Nephron (organoid): Measurements from ENCODE around the gene PRPF19.

Source experiments
- H3K27ac Mint-ChIP-seq, 3 experiments: 2 replicates each; pipeline ENCODE4 v1.8.0; 2020; ENCODE audit warnings: mixed read lengths in 3 of 3, mild to moderate bottlenecking in 2 of 3, moderate library complexity in 1 of 3
- H3K27me3 Mint-ChIP-seq: 2 replicates; pipeline ENCODE4 v1.8.0; 2021; ENCODE audit warnings: low read depth, mild to moderate bottlenecking, moderate library complexity, mixed read lengths
- H3K36me3 Mint-ChIP-seq: 2 replicates; pipeline ENCODE4 v1.8.0; 2020; ENCODE audit warnings: low read depth, mixed read lengths
- H3K4me1 Mint-ChIP-seq: 2 replicates; pipeline ENCODE4 v1.8.0; 2020; ENCODE audit warnings: mixed read lengths
- H3K4me3 Mint-ChIP-seq, 3 experiments: 2 replicates each; pipeline ENCODE4 v1.8.0; 2020; ENCODE audit warnings: mild to moderate bottlenecking in 3 of 3, mixed read lengths in 3 of 3, moderate library complexity in 2 of 3
- H3K9me3 Mint-ChIP-seq: 2 replicates; pipeline ENCODE4 v1.8.0; 2020; ENCODE audit warnings: mixed read lengths
- TF ChIP-seq, protein P1 (sequence below), 3 experiments: fragments of 200-600 bp; sonication (generic); IDR thresholded peaks; one replicate each; pipeline ENCODE4 v1.5.0; 2021; ENCODE audit warnings: antibody characterized with exemption in 3 of 3; ENCODE audit not compliant: unreplicated experiment in 3 of 3

PRPF19 gene

DNA sequence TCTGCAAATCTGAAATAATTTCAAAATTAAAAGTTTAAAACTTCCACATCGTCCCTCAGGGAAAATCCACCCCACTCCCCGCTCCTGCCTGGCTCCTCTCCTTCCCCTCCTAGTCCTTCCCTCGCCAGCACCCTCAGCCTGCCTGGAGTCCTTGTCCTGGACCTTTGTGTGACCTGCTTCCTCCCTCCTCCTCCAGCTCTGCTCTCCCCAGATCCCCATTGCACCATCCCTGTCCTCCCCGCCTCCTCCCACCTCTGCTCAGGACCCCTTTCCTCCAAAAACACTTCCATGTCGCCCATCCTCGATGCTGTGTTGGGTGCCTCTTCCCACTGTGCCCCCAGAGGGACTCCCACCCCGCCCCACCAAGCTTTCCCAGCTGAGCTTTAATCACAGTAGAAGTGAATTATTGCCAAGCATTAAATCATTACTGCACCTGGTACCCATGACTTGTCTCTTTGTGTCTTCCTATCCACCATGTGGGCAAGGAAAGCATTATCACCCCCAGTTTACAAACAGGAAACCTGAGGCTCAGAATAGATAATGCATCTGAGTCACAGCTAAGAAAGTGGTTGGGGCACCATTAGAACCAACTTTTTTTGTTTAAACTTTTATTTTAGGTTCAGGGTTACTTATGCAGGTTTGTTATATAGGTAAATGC is 41.4 kb downstream of the PRPF19 start:
- Mint-ChIP-seq H3K27me3 (no peaks in the 10 kb centered on the region), H3K27ac (peak overlapping the region in 2 of 3 experiments; percentile 79 to 91), H3K36me3 (no peaks in the 10 kb centered on the region), H3K9me3 (no peaks in the 10 kb centered on the region), H3K4me1 (peaks cover 32% of the 10 kb centered on the region), H3K4me3 (no peak overlapping the region)
- TF ChIP-seq, protein P1, sequence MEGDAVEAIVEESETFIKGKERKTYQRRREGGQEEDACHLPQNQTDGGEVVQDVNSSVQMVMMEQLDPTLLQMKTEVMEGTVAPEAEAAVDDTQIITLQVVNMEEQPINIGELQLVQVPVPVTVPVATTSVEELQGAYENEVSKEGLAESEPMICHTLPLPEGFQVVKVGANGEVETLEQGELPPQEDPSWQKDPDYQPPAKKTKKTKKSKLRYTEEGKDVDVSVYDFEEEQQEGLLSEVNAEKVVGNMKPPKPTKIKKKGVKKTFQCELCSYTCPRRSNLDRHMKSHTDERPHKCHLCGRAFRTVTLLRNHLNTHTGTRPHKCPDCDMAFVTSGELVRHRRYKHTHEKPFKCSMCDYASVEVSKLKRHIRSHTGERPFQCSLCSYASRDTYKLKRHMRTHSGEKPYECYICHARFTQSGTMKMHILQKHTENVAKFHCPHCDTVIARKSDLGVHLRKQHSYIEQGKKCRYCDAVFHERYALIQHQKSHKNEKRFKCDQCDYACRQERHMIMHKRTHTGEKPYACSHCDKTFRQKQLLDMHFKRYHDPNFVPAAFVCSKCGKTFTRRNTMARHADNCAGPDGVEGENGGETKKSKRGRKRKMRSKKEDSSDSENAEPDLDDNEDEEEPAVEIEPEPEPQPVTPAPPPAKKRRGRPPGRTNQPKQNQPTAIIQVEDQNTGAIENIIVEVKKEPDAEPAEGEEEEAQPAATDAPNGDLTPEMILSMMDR (IDR thresholded peaks at IDR 0.05; ENCODE audit: unreplicated experiment in 3 of 3) = no peak

DNA sequence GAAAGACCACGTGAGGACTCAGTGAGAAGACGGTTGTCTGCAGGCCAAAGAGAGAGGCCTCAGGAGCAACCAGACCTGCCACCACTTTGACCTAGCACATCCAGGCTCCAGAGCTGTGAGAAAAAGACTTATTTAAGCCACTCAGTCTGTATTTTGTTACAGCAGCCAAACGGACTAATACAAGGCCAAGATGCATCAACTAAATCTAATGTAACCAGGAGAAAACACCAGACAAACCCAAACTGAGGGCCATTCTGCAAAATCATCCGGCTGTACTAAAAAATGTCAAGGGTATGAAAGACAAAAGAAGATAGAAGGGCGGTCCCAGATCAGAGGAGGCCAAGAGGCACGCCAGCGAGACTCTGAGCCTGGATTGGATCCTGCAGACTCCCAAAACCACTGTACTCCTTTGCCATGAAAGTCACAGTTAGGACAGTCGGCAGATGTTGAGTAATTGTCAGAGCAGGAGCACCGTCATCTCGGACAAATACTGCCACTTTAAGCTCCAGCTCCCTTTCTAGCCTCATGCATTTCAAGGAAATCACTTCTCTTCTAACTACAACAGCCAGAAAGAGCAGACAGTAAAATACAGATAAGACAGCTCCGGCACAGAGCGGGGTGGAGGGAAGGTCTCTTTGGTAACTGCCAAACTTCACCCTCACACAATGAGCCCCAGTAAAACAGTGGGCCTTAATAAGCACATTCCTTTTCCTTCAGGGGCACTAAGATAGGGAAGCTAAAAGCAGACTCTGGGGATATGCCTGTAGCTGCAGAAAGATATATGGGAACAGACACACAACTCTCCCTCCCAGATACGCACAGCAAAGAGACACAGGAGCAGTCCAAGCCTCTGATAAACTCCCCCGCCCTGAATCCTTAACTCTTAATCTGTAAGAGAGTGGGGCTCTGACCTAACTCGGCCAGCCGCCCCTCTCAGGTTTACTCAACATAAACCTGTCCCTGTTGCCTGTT is 42.5 kb downstream of the PRPF19 start:
- TF ChIP-seq, protein P1 (IDR thresholded peaks at IDR 0.05; ENCODE audit: unreplicated experiment in 3 of 3) = no peak
- Mint-ChIP-seq H3K27ac (peak overlapping the region; percentile 55 to 91 (median 79)), H3K4me3 (no peak overlapping the region), H3K9me3 (no peaks in the 10 kb centered on the region), H3K36me3 (no peaks in the 10 kb centered on the region), H3K4me1 (peaks cover 32% of the 10 kb centered on the region), H3K27me3 (no peaks in the 10 kb centered on the region)

DNA sequence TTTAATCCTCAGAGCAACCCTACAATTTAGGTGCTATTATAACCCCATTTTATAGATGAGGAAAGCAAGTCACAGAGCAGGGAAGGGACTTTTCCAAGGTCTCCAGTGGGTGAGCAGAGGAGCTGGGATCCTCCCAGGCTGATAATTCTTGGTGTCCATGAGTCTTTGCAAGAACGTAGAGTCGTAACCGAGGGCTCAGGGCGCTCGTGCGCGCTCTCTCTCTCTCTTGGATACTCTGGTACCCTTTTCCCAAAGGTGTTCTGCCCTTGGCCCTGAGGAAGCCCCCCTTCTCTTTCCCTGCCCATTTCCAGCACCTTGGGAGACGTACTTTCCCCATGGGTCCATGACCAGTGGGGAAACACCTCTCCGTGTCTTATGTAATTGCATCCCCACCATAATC is 44.2 kb downstream of the PRPF19 start:
- Mint-ChIP-seq H3K4me1 (peaks cover 32% of the 10 kb centered on the region), H3K9me3 (no peaks in the 10 kb centered on the region), H3K27me3 (no peaks in the 10 kb centered on the region), H3K36me3 (no peaks in the 10 kb centered on the region), H3K4me3 (no peak overlapping the region), H3K27ac (peak overlapping the region in 2 of 3 experiments; percentile 62 to 88)
- TF ChIP-seq, protein P1 (IDR thresholded peaks at IDR 0.05; ENCODE audit: unreplicated experiment in 3 of 3) = no peak

DNA sequence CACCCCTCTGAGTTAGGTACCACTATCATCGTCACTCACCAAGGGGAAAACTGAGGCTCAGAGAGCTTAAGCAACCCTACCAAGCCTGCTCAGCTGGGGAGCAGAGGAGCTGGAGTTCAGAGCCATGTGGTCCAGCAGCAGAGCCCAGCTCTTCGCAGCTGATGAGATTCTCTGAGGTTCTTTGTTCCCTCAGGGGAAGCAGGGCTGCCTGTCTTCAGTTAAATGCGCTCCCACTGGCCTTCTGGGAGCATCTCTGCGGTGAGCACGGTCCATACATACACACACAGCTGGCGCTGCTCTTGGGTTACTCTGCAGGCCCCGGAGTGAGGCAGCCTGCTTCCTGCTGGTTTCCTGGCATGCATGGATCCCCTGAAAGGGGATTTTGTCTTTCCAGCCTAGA is 45.4 kb downstream of the PRPF19 start:
- no peaks in the 10 kb centered on the region for H3K36me3 Mint-ChIP-seq

DNA sequence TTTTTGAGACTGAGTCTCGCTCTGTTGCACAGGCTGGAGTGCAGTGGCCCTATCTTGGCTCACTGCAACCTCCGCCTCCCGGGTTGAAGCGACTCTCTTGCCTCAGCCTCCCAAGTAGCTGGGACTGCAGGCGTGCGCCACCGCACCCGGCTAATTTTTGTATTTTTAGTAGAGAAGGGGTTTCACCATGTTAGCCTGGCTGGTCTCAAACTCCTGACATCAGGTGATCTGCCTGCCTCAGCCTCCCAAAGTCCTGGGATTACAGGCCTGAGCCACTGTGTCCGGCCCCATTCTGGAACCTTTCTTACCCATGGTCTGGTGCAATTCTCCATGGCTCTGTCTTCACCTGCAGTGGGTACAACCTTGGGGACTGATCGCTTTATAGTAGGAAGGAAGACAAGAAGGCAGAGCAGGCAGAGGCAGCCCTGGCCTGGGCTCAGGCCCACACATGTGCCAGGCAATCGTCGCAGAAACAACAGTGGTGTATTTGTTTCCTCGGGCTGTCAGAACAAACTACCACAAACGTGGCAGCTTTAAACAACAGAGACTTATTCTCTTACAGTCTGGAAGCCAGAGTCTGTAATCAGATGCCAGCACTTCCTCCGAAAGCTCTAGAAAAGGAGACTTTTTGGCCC is 46.7 kb downstream of the PRPF19 start:
- Mint-ChIP-seq H3K27me3 (no peaks in the 10 kb centered on the region), H3K4me3 (no peak overlapping the region), H3K36me3 (no peaks in the 10 kb centered on the region), H3K4me1 (peaks cover 39% of the 10 kb centered on the region), H3K27ac (no peak overlapping the region), H3K9me3 (no peaks in the 10 kb centered on the region)
- TF ChIP-seq, protein P1 (IDR thresholded peaks at IDR 0.05; ENCODE audit: unreplicated experiment in 3 of 3) = no peak

More for the DNA sequence above, 45.4 kb downstream of the PRPF19 start:
- TF ChIP-seq, protein P1 (IDR thresholded peaks at IDR 0.05; ENCODE audit: unreplicated experiment in 3 of 3) = no peak
- H3K27ac Mint-ChIP-seq = peak overlapping the region in 2 of 3 experiments; percentile 35 to 73
- H3K4me1 Mint-ChIP-seq = peaks cover 28% of the 10 kb centered on the region
- H3K9me3 Mint-ChIP-seq = no peaks in the 10 kb centered on the region
- no peaks in the 10 kb centered on the region for H3K27me3 Mint-ChIP-seq
- H3K4me3 Mint-ChIP-seq = no peak overlapping the region
